Stimulated activated CD8-positive, alpha-beta memory T cell treated with anti-CD3 and anti-CD28 coated beads, Interleukin-2, amount 100 ng/mL, for 48 hours (primary cell): ENCODE data around the gene COX4I2.
A peak's percentile ranks its signal among the peaks of the same experiment; 100 is the strongest.
"Not testable (repeated sequence)": the region's sequence is repeated elsewhere in the genome, so short reads cannot be mapped to it uniquely, and the experiment has no call there.

ENCODE experiments used
- DNase-seq, 2 donors: peaks; one replicate each; pipeline ENCODE4 v3.0.0-alpha.2; 2020; ENCODE audit warnings: low read depth in 2 of 2

COX4I2 gene

DNA sequence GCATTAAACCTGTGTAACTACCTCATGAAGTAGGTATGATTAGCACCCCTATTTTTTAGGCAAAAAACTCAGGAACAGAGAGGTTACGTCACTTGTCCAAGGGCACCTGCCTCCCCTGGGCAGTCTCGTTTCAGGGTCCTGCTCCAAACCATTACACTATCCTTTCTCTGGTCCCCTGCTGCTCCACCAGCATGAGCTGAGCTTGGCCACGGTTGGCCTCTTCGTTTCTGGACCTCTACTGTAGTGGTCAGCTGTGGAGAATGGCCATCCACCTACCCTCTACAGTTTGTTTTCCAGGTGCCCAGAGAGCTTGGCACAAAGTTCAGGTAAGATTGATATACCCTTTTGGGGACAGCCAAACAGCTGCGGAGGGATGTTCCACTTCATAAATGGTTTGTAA, 16.8 kb downstream of the COX4I2 start:
- DNase-seq = no peak

DNA sequence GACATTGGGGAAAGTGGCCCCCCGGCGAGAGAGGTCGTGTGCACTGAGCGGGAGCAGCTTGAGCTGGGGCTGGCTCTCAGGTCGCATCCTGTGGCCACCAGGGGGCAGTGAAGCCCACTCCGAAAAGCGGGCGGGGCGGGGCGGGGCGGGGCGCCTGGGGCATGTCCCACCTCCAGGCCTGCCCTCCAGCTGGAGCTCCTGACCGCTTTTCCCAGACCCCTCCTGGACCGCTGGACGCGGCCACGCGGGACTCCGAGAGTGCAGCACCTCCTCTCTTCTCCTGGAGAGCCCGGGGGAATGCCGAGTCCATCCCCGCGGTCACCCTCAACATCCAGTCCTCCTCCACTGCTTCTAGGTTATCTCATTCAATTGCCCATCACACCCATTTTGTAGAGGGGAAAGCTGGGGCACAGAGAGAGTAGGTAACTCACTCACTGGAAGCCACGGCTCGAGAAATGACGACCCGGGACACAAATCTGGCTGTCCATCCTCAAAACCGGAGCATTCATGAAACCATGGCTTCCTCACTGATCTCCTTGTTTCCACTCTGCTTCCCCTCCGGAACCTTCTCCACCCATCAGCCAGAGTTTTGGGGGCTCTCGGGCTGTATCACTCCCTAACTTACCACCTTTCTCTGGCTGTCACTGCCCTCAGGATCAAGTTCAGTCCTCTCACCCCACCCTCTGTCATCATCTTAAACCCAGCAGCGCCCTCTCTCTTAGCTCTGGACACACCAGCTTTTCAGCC, 24.1 kb downstream of the COX4I2 start:
- DNase-seq = peak; percentile 68 to 70

DNA sequence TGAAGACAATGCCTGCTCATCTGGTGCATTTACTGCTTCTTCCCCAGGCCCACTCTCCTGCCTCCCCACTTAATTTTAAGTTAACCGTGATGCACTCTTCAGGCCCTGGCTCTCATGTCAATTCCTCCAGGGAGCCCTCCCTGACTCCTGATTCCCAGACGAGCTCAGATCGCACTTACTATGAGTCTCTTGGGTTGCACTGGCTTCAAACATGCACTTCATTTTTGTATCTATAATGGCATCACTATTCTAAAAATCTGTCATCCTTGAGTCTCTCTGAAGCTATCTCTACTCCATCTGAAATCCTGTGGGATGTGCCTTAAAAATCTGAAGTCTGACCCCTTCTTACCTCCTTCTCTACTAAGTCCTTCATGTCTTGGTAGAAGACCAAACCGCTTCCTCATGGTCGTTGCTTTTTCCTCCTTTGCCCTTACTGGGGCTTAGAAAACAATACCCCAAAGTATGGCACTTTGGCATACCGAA, 24.7 kb downstream of the COX4I2 start:
- no peak for DNase-seq

GRCh38 chr20:31663524-31663837, 25.8 kb downstream of the COX4I2 start:
- DNase-seq = no peak

DNA sequence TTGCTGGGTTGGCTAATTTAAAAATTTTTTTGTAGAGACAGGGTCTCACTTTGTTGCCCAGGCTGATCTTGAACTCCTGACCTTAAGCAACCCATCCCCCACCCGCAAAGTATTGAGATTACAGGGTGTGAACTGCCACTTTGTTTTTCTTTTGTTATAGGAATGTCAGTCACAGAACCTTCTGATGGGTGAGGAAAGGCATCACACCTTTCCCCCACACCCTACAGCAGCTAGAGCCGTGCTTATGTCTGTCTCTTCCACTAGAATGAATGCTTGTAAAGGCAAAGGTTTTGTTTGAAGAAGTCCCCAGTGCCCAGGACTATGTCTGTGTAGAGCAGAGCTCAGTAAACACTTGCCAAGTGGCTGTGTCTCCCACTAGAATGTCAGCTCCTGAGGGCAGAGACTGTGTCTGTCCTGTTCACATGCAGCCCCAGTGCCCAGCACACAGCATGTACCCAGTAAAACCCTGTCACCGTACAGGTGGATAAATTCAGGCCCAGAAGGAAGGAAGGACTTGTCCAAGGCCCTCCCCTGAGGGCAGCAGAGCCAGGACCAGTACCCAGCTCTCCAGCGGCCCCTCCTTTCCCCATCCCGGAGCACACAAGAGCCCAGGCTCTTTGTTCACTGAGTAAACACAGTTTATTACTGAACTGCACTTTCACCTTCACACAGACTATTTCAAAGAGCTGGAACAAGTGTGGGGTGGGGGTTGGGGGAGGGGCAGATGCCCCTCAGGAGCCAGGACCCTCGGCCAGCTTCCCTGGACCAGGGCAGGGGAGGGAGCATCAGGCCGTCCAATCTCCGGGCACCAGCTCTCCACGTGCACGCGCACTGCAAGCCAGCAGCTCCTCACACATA, 26.4 kb downstream of the COX4I2 start:
- DNase-seq = no peak

DNA sequence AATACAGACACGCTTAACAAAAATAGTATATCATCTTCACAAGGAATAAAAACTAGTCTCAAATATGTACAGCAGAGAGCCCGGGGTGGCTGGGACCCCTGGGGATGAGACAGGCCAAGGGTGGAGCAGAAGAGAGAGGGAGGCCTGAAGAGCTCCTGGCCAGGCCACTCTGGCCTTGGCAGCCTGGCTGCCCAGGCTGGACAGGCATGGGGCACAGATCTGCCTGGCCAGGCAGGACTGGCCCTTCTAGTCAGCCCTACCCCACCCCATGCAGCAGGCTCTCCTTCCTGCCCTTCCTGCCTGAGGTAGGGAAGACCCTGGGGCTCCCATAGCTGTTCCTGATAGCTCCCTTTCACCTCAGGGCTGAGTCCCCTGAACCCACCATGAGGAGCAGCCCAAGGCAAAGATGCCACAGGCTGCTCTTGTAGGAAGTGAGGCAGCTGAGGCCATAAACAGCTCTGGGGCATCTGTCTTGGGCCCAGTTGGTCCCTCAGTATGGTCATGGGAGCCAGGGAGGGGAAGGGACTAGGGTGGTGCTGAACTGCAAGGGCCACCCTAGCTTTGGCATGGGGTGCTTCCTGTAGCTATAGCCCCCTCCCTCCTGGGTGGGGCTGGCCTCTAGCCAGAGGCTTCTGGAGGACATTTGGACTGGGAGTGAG, 27.1 kb downstream of the COX4I2 start:
- DNase-seq = no peak

DNA sequence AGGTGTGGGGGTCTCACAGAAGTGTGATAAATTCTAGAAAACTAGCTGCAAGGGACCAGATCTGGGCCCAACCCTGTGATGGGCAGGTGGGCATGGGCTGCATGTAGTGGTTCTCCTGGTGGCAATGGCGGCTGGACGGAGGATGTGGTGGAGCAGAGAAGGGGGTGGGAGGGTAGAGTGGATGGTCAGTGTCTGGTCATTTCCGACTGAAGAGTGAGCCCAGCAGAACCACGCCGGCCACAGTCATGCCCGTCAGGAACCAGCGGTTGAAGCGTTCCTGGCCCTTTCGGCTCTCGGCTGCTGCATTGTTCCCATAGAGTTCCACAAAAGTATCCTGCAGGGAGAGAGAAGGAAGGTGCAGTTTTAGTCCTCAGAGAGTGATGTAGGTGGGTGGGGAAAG, 28.0 kb downstream of the COX4I2 start:
- no peak for DNase-seq

DNA sequence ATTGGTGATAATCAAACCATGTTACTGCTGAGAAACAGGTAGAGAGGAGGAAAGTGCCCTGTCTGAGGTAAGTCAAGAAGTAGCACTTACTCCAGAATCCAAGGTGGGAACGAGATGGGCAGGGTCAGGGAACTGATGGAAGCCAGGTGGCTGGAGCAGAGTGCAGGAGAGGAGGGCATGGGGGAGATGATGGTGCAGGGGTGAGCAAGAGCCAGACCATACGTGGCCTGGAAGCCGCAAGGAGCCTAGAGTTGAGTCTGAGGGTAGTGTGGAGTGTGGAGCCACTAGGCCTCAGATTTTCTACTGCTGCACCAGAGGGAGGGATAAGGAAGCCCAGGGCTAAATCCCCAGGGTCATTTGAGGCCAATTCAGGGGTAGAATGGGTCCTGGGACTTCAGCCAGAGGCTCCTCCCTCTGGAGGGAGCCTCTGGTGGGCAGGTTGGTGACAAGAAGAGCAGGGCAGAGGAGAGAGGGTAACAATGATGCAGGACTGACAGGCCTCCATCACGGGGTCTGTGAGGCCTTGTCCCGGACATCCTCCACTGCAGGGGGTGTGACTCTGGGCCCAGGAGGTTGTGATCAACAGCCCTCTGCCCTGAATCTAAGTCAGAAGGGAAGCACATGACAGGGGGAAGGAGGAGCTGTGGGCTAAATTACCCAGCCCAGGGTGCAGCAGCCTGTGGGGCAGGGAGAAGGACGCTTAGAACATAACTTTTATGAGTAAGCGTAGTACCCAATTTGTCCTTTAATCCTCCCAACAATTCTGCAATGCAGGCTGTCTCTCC, 28.7 kb downstream of the COX4I2 start:
- DNase-seq = no peak

DNA sequence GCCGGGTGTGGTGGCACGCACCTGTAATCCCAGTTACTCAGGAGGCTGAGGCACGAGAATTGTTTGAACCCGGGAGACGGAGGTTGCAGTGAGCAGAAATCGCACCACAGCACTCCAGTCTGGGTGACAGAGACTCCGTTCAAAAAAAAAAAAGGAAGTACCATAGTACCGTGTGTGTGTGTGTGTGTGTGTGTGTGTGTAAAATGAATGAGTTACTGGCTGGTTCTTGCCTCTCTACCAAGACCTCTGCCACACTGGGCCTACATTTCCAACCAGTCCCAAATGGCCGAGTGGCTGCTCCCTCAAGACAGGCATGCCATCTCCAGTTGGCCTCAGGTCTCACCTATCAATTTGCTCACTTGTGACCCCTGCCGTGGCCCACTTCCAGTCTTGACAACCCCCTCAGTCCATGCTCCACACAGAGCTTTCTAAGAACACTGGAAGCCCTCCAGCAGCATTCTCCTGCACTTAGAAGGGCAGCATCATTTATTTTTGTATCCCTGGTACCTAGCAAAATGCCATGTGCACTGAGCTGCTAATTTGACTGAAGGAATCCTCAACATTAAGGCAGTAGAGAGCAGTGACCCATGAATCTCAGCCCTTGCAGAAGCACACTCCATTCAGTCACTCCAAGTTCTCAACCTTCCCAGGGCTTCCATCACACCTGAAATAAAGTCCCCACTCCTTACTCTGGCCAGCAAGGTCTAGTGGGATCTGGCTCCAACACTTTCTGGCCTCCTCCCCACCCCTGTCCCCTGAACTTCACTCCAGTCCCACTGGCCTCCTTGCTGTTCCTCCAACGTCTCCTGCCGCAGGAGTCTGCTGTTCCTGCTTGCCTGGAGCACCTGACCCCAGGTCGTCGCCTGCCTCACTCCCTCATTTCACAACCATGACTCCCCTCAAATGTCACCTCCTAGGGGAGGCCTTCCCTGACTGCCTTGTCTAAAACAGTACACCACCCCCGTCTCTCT, 29.9 kb downstream of the COX4I2 start:
- DNase-seq = no peak

DNA sequence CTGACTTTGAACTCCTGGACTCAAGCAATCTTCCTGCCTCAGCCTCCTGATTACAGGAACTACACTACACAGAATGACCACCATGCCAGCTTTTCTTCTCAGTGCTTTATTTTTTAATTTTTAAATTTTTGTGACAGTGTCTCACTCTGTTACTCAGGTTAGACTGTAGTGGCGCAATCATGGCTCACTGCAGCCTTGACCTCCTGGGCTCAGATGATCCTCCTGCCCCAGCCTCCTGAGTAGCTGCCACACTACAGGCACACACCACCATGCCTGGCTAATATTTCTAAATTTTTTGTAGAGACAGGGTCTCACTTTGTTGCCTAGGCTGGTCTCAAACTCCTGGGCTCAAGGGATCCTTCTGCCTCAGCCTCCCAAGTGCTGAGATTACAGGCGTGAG, 31.2 kb downstream of the COX4I2 start:
- not testable (repeated sequence) for DNase-seq

DNA sequence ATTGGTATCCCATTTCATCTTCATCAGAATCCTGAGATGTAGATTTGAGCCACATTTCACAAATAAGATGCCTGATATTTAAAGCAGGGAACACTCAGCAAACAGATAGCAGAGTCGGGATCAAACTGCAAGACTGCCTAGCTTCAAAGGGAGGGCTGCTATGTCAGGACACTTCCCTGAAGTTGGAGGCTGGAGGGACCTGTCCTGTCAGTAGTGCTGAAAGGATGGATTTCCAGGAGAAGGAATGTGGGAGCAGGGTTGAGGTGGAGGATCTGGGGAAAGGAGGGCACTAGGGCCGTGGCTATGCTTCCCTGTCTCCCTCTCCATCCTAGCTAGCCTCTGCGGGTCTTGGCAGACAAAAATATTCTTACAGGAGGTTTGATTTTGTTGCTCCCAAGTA, 32.2 kb downstream of the COX4I2 start:
- no peak for DNase-seq

- no peak for DNase-seq
Measured at GRCh38 chr20:31670371-31671228, 32.9 kb downstream of the COX4I2 start.

DNA sequence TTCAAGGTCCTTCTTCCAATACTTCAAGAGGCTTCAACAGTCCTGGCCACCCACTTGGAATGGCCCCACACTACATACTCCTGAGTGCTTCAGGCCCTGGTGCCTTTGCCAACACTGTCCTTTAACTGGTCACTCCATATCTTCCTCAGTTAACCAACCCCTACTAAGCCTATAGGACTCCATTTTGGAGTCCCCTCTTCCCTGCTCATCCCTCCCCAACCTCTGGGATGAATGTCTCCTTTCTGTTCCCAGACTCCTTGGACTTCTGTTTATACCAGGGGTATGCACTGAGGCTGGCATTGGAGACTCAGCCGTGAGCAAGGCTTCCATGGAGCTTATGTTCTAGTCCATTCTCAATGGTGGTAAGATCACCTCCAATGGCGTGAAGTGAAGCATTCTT, 33.6 kb downstream of the COX4I2 start:
- no peak for DNase-seq

DNA sequence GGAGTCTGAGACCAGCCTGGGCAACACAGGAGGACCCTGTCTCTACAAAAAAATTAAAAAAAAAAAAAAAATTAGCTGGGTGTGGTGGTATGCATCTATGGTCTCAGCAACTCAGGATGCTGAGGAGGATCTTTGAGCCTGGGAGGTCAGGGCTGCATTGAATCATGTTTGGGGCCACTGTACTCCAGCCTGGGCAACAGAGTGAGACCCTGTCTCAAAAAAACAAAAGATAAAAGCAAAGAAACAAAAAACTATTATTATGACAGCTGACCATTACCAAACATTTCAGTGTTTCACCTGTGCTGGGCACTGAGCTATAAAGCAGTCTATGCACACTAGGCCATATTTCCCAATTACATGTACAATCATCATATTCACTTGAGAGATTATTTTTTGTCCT, 35.7 kb downstream of the COX4I2 start:
- no peak for DNase-seq

GRCh38 chr20:31673943-31674463, 36.3 kb downstream of the COX4I2 start:
- DNase-seq = no peak

- peak; percentile 32 to 49 for DNase-seq
Measured at GRCh38 chr20:31674895-31675827, 37.4 kb downstream of the COX4I2 start.

- DNase-seq = peak; percentile 38 to 43
Measured at GRCh38 chr20:31675828-31676608, 38.3 kb downstream of the COX4I2 start.

DNA sequence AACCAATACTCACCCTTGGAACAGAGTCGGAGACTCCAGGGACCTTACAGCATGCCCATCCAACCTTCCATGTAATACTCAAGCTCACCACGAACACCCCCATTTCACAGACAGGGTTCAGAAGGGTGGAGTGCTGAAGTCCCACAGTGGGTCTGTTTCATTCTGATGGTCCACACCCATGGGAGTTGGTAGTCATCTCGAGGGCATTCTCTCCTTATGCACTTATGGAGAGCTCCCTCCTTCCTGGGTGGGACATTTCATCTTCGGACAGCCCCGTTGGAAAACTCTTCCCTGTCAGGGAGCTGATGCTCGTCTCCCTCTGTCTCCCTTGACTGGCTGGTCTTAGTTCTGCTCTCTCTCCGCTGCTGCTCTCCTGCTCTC, 38.9 kb downstream of the COX4I2 start:
- DNase-seq = no peak
